Esophagus (tissue), 2 donors: ENCODE measurements around the gene ARFGAP3. TPM values are rescaled to one million over a fixed set of nuclear protein-coding genes. Genes with fewer than 3 reads are reported as not detected.
"Not testable (repeated sequence)": the region's sequence is repeated elsewhere in the genome, so short reads cannot be mapped to it uniquely, and the experiment has no call there.

Source experiments
- H3K27ac ChIP-seq, 2 donors: one replicate each; pipeline ENCODE4 v1.5.1; 2013; ENCODE audit warnings: low read depth in 2 of 2, mild to moderate bottlenecking in 2 of 2, inconsistent platforms in 1 of 2, low read length in 1 of 2, moderate library complexity in 1 of 2
- H3K27me3 ChIP-seq, 2 donors: one replicate each; pipeline ENCODE4 v1.6.1; 2013; ENCODE audit warnings: low read length in 2 of 2, control low read depth in 1 of 2, mild to moderate bottlenecking in 1 of 2; ENCODE audit not compliant: insufficient read depth in 2 of 2, control insufficient read depth in 1 of 2
- H3K36me3 ChIP-seq, 2 donors: one replicate each; pipeline ENCODE4 v1.6.1; 2013; ENCODE audit warnings: low read length in 1 of 2; ENCODE audit not compliant: control insufficient read depth in 2 of 2, insufficient read depth in 2 of 2
- H3K4me1 ChIP-seq, 2 donors: one replicate each; pipeline ENCODE4 v1.6.1; 2013; ENCODE audit warnings: low read length in 1 of 2; ENCODE audit not compliant: control insufficient read depth in 2 of 2, insufficient read depth in 2 of 2
- H3K4me3 ChIP-seq, 2 donors: one replicate each; pipeline ENCODE4 v1.5.1; 2013; ENCODE audit warnings: low read length in 2 of 2, mild to moderate bottlenecking in 2 of 2, low read depth in 1 of 2, moderate library complexity in 1 of 2
- H3K9me3 ChIP-seq, 2 donors: one replicate each; pipeline ENCODE4 v1.6.1; 2013; ENCODE audit warnings: mild to moderate bottlenecking in 2 of 2, low read depth in 1 of 2, low read length in 1 of 2, moderate library complexity in 1 of 2; ENCODE audit not compliant: control insufficient read depth in 2 of 2, insufficient read depth in 1 of 2
- WGBS, 2 donors: extraction: QIAGEN DNeasy Blood & Tissue Kit; methylation state at CpG; one replicate each; pipeline ENCODE4 v1.1.7; 2013; 5-methylcytosine and 5-hydroxymethylcytosine counted together
- polyA plus RNA-seq, 2 donors: library from polyadenylated mRNA; stranded (reverse); fragments of 200-250 nt; gene quantifications; one replicate each; pipeline ENCODE4 v1.2.3, GENCODE V29; 2013
- donor health status: healthy with polysubstance abuse.
- donor health status: Bipolar disorder and iron deficiency.

Gene ARFGAP3
- polyA plus RNA-seq, 2 donors: 12.4 to 13.5 TPM

DNA sequence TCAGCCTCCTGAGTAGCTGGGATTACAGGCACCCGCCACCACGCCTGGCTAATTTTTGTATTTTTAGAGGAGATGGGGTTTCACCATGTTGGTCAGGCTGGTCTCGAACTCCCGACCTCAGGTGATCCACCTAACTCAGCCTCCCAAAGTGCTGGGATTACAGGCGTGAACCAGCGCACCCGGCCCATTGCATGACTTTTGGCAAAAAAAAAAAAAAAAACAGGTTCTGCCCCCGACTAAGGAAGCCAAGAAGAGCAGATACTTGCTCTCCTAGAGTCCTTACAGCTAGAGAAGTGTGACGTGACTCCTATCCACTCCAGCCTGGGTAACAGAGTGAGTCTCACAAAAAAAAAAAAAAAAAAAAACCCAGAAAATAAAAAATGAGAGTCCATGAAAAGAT, 74.8 kb downstream of the ARFGAP3 start:
- H3K4me3 ChIP-seq, H3K27ac ChIP-seq, H3K9me3 ChIP-seq, H3K4me1 ChIP-seq, H3K36me3 ChIP-seq, H3K27me3 ChIP-seq: not testable (repeated sequence)
- 83 to 89% methylated on average over 9 of the region's 9 CpGs for WGBS, 2 donors

DNA sequence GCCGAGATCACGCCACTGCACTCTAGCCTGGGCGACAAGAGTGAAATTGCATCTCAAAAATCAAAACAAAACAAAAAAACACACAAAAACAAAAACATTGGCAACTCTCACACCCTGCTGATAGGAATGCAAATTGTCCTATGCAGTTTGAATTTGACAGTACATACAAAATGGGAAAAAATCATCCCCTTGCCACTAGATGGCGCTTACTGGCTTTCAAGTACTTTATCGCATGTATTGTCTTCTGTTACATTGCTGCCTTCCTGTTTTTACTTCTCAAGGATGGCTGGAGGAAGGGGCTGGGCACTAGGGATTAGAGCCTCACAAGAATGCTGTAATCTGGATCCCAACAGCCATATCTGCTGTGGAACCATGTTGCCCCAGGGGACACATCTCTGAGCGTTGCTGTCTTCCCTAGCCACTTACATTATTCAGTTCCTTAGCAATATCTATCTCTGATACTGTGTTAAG, 77.0 kb downstream of the ARFGAP3 start:
- Histone ChIP-seq H3K36me3 (no peaks in the 10 kb centered on the region), H3K4me3 (no peak overlapping the region), H3K4me1 (peaks cover 0 to 2% of the 10 kb centered on the region in 2 donors), H3K27me3 (no peaks in the 10 kb centered on the region), H3K9me3 (no peaks in the 10 kb centered on the region), H3K27ac (no peak overlapping the region)
- WGBS, 2 donors: 25 to 29% methylated on average over 6 of the region's 6 CpGs

DNA sequence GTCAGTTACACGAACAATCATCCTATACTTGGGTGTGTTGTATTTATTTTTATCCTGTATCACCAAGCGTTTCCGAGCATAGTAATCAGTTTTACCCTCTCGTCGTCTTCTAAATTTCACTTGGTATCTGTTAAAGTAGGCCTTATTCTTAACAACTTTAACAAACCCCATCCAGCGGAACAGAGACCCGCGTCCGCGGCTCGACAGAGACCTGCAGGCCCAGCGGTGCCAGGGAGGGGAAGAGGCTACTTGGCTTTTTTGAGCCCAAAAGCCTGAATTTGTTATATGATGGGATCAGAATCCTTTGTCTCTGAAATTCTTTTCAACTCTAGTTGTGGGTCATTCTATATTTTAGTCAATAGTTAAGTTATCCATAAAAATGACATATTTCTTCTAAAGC, 79.9 kb downstream of the ARFGAP3 start:
- Histone ChIP-seq H3K9me3 (no peaks in the 10 kb centered on the region), H3K4me3 (no peak overlapping the region), H3K27me3 (no peaks in the 10 kb centered on the region), H3K4me1 (no peaks in the 10 kb centered on the region), H3K27ac (no peak overlapping the region), H3K36me3 (no peaks in the 10 kb centered on the region)
- 94 to 97% methylated on average over 12 of the region's 12 CpGs for WGBS, 2 donors

DNA sequence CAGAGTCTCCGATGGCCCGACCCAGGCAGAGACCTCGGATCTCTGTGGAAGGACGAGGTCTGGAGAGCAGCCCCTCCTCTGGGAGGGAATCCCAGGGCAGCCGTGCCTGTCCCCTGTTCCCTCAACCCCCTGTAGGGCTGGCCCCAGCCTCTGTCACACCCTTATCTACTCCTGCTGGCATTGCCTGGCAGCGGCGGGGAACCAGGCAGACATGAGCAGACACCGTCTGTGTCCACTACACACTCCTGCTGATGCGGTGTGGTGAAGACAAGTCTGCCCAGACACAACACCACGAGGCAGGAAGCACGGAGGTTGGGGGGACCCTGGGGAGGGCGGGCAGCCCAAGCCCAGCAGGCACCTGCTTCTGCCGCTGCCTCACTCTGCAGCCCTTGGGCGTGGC, 83.9 kb downstream of the ARFGAP3 start:
- Histone ChIP-seq H3K36me3 (no peaks in the 10 kb centered on the region), H3K27me3 (no peaks in the 10 kb centered on the region), H3K27ac (no peak overlapping the region), H3K4me3 (no peak overlapping the region), H3K9me3 (no peaks in the 10 kb centered on the region), H3K4me1 (peaks cover 0 to 7% of the 10 kb centered on the region in 2 donors)
- 55 to 71% methylated on average over 14 of the region's 14 CpGs for WGBS, 2 donors

DNA sequence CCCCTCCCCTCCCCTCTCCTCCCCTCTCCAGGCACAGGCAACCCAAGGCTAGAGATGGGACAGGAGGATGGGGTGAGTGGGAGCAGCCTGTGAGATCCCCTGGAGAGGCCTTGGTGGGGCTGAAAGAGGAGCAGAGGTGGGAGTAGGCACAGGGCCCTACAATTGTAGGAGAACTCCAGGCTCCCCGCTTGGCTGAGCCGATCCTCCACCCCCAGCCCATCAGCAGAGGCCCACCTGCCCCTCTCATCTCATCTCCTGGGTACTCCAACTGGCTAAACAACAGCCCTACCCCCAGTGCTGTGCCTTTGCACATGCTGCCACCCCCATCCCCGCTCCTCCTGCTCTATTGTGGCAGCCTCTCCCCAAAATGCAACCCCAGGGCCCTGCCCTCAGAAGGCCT, 84.4 kb downstream of the ARFGAP3 start:
- 70 to 99% methylated on average over 3 of the region's 3 CpGs for WGBS, 2 donors
- no peaks in the 10 kb centered on the region for H3K36me3 ChIP-seq
- no peak overlapping the region for H3K4me3 ChIP-seq
- H3K27ac ChIP-seq: no peak overlapping the region
- peaks cover 0 to 7% of the 10 kb centered on the region in 2 donors for H3K4me1 ChIP-seq
- H3K9me3 ChIP-seq: no peaks in the 10 kb centered on the region
- no peaks in the 10 kb centered on the region for H3K27me3 ChIP-seq

DNA sequence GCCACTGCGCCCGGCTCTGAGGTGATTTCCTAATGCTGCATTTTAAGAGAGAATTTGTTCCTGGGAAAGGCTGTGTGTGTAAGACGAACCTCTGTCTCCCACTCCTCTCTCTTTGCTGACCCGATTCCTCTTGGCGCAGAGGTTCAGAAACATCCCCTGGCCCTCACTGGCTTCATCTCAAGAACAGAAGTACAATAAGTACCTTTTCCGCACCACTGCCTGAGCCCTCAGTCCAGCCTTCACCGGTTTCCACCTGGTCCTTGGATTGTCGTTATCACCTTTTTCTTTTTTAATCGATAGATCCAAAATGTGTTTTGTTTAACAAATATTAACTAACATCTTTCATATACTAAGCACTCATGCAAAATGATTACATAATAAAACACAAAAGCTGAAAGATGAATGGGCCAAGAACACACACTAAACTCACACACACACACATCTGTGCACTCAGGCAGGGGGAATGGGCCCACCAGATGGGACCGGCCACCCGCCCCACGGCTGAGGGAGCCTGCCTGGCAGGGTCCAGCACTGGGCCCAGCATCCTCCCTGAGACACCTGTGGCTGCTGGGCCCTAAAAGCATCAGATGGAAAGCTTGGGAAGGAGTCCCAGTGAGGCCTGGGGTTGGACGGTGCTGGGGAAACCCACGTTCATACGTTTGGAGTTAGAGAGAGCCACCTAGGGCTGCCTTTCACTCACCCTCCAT, 86.0 kb downstream of the ARFGAP3 start:
- 80 to 87% methylated on average over 15 of the region's 15 CpGs for WGBS, 2 donors
- Histone ChIP-seq H3K9me3 (no peaks in the 10 kb centered on the region), H3K4me3 (no peak overlapping the region), H3K27ac (no peak overlapping the region), H3K27me3 (no peaks in the 10 kb centered on the region), H3K4me1 (peaks cover 0 to 7% of the 10 kb centered on the region in 2 donors), H3K36me3 (no peaks in the 10 kb centered on the region)

DNA sequence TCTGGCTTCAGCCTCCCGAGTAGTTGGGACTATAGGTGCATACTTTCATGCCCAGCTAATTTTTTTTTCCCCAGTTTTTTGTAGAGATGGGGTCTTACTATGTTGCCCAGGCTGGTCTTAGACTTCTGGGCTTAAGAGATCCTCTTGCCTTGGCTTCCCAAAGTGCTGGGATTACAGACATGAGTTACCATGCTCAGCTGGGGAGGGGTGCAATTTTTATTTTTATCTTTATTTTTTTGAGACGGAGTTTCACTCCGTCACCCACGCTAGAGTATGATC, 86.7 kb downstream of the ARFGAP3 start:
- H3K36me3 ChIP-seq: no peaks in the 10 kb centered on the region
- peaks cover 0 to 7% of the 10 kb centered on the region in 2 donors for H3K4me1 ChIP-seq
- H3K9me3 ChIP-seq: no peaks in the 10 kb centered on the region
- 83 to 89% methylated on average over 4 of the region's 4 CpGs for WGBS, 2 donors
- H3K27ac ChIP-seq: no peak overlapping the region
- no peaks in the 10 kb centered on the region for H3K27me3 ChIP-seq
- H3K4me3 ChIP-seq: no peak overlapping the region

DNA sequence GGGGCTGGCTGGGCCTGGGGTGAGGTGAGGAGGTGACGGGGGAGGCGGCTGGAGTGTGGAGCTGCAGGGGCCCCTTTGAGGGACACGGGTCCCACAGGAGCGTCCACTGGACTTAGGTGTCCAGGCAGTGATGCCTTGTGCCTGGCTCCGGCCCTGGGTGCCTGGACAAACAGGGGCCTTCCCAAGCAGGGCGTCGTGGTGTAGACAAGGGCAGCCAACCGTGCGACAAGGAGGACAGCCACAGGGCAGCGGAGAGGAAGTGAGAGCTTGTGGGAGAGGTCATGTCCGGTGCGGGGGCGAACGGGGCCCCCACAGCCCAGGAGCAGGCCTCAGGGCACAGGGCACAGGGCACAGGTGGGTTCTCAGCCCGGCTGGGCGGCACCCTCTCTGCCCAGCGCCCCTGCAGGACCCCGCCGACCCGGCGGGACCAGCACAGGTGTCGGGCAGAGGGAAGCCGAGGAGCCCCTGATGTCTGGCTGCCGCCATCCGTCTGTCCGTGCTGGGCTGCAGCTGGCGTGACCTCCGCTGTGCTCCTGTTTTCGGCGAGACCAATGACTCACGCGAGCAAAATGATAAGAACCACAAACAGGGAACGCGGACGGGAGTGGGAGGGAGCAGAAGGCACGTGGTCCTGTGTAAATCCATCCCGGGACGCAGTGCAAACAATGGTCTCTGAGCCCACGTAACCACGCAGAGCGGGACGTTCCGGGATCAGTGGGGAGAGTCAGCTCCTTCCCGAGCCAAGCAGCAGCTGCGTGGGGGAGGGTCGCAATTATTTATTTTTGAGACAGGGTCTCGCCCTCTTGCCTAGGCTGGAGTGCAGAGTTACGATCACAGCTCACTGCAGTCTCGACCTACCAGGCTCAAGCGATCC, 87.3 kb downstream of the ARFGAP3 start:
- Histone ChIP-seq H3K4me3 (no peak overlapping the region), H3K36me3 (no peaks in the 10 kb centered on the region), H3K9me3 (no peaks in the 10 kb centered on the region), H3K27me3 (no peaks in the 10 kb centered on the region), H3K27ac (no peak overlapping the region), H3K4me1 (peaks cover 0 to 7% of the 10 kb centered on the region in 2 donors)
- WGBS, 2 donors: 36 to 41% methylated on average over 47 to 50 of the region's 50 CpGs

DNA sequence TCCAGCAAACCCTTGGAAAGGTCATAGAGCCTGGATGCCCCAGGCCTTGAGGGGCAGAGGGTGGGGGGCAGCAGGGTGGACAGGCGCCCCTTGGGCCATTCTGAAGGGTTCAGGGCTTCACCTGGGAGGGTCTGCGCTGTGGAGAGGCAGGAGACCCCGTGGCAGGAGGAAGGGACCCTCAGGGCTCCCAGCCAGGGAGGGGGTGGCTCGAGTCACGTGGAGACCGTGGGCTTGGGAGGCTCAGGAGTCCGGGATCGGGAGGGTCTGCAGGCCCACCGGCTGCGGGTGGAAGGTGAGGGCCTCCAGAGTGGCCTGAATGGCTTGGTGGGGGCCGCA, 87.9 kb downstream of the ARFGAP3 start:
- Histone ChIP-seq H3K4me1 (peaks cover 0 to 7% of the 10 kb centered on the region in 2 donors), H3K4me3 (no peak overlapping the region), H3K27ac (no peak overlapping the region), H3K36me3 (no peaks in the 10 kb centered on the region), H3K27me3 (no peaks in the 10 kb centered on the region), H3K9me3 (no peaks in the 10 kb centered on the region)
- WGBS, 2 donors: 89% methylated on average over 8 to 11 of the region's 11 CpGs
